Subcutaneous abdominal adipose tissue (tissue), 5 donors: Measurements from ENCODE around the gene MAPK8IP3.

Experiments used
- H3K27ac ChIP-seq: one replicate; pipeline ENCODE4 v1.7.0; 2013; ENCODE audit warnings: low read depth, mild to moderate bottlenecking, inconsistent platforms, low read length, moderate library complexity
- H3K27me3 ChIP-seq, 5 donors: one replicate each; pipeline ENCODE4 v1.7.0; 2013; ENCODE audit warnings: low read length in 5 of 5, inconsistent platforms in 1 of 5; ENCODE audit not compliant: control insufficient read depth in 5 of 5, insufficient read depth in 4 of 5
- H3K36me3 ChIP-seq, 5 donors: one replicate each; pipeline ENCODE4 v1.7.0; 2013; ENCODE audit warnings: low read length in 5 of 5; ENCODE audit not compliant: control insufficient read depth in 5 of 5, insufficient read depth in 5 of 5
- H3K4me1 ChIP-seq, 5 donors: one replicate each; pipeline ENCODE4 v1.7.0; 2013; ENCODE audit warnings: low read length in 5 of 5, mild to moderate bottlenecking in 3 of 5, moderate library complexity in 1 of 5; ENCODE audit not compliant: control insufficient read depth in 5 of 5, insufficient read depth in 5 of 5
- H3K4me3 ChIP-seq, 5 donors: one replicate each; pipeline ENCODE4 v1.7.0; 2013; ENCODE audit warnings: low read length in 5 of 5, low read depth in 1 of 5
- H3K9ac ChIP-seq, 5 donors: one replicate each; pipeline ENCODE4 v1.7.0; 2013; ENCODE audit warnings: low read length in 5 of 5, mild to moderate bottlenecking in 4 of 5, moderate library complexity in 3 of 5
- H3K9me3 ChIP-seq, 5 donors: one replicate each; pipeline ENCODE4 v1.7.0; 2013; ENCODE audit warnings: low read length in 5 of 5; ENCODE audit not compliant: control insufficient read depth in 5 of 5
- donor health status: healthy.
- donor health status: healthy.
- donor health status: healthy.
- donor health status: healthy.
- donor health status: healthy.

MAPK8IP3 gene

DNA sequence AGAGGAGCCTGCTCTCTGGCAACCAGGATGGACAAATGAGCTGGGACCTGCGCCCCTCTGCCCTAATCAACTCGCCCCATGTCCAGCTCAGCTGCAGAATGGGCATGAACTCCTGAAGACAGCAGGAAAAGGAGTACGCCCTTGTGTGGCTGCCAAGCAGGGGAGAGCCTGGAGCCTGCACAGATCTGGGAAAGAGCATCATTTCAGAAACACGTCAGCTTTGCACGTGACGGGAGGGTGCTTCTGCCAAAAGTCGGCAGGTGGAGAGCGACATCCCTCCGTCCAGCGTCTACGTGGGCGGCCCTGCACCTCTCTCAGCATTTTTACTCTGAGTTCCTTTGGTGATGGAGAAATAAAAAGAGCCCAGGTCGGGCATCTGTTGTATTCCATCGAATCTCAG lies 46.9 kb downstream of the MAPK8IP3 start:
- Histone ChIP-seq H3K9ac (no peak overlapping the region), H3K27me3 (no peaks in the 10 kb centered on the region), H3K4me3 (no peak overlapping the region), H3K36me3 (peaks cover 0 to 78% (median 66%) of the 10 kb centered on the region in 5 donors), H3K27ac (no peak overlapping the region), H3K9me3 (no peaks in the 10 kb centered on the region), H3K4me1 (no peaks in the 10 kb centered on the region)

DNA sequence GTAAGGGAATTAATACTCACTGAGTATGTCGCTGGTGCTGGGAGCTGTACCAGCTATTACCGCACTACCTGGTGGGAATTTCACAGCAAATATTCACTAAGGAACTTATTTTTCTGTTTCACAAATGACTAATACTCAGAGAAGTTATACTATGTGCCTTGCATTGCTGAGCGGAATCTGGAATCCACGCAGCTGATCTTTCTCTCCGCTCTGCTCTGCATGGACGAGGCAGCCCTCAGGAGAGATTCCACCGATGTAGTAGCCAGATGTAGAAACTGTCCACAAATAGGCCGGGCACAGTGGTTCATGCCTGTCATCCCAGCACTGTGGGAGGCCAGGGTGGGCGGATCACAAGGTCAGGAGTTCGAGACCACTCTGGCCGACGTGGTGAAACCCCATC lies 48.2 kb downstream of the MAPK8IP3 start:
- Histone ChIP-seq H3K36me3 (peaks cover 0 to 78% (median 59%) of the 10 kb centered on the region in 5 donors), H3K4me3 (no peak overlapping the region), H3K27ac (no peak overlapping the region), H3K4me1 (no peaks in the 10 kb centered on the region), H3K9ac (no peak overlapping the region), H3K9me3 (no peaks in the 10 kb centered on the region), H3K27me3 (no peaks in the 10 kb centered on the region)

DNA sequence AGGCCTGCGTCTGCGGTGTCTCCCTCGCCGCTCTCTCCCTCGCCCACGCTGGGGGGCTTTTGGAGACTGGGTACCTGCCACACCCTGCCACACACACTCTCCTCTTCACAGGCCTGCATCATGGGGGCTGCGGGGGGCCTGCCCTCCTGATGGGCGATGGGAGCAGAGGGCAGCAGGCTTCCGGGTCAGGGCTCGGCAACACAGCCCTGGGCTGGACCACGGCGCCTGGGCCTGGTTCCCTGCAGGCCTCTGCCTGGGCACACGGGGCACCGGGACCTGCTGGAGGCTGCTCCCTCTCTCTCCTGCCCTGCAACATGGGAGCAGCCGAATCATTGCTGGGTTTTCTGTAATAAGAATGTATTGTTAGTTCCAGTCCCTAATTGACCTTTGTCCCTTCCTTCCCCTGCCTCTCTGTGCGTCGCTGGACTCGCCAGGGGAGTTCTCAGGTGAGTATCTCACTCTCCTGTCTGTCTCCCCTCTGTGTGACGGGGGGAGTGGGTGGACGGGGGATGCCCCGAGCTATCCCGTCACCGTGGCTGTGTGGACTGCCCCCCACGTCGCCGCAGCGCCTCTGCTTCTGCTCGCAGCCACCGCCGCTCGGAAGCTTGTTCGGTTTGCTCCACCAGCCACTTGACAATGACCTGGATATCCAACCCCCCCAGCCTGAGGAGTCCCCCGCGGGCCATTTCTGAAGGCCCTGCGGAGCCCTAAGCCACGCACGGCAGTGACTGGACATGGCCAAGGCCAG lies 51.9 kb downstream of the MAPK8IP3 start:
- Histone ChIP-seq H3K27me3 (no peaks in the 10 kb centered on the region), H3K9me3 (no peaks in the 10 kb centered on the region), H3K9ac (no peak overlapping the region), H3K4me1 (no peaks in the 10 kb centered on the region), H3K4me3 (no peak overlapping the region), H3K36me3 (peaks cover 0 to 85% (median 63%) of the 10 kb centered on the region in 5 donors), H3K27ac (no peak overlapping the region)

DNA sequence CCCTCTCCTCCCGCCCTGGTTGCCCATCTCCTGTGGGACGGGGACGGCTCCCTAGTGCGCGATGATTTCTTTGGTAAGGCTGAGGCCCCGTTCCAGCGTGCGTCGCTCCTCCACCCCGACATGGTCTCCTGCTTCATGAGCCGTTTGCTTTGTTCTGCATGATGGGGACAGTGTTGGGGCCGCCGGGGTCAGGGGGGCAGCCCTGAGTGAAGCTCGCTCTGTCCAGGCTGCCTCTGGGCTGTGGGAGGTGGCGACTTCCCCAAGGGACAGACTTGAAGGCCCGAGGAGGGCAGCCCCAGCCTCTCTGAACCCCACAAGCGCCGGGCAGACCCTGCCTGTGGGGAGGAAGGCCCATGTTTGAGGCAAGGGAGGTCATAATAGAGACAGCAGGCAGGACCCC lies 52.9 kb downstream of the MAPK8IP3 start:
- Histone ChIP-seq H3K4me1 (no peaks in the 10 kb centered on the region), H3K9ac (no peak overlapping the region), H3K36me3 (peaks cover 0 to 89% (median 67%) of the 10 kb centered on the region in 5 donors), H3K9me3 (no peaks in the 10 kb centered on the region), H3K27ac (no peak overlapping the region), H3K27me3 (no peaks in the 10 kb centered on the region), H3K4me3 (no peak overlapping the region)

DNA sequence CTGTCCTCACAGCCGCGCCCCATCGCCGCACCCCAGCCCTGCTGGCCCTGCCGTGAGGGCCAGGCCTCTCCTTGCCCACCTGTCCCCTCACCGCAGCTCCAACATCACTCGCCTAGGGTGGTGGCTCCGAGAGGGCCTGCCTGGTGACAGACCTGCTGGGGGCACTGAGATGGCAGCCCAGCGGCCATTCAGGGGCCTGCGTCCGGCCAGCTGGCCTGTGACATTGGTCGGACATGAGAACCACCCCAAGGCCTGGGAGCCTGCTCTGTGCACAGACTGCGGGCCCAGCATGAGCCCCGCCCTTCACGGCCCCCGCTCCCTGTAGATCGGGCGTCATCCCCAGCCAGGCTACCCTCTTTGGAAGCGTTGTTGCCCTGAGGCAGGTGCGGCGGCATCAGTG lies 53.5 kb downstream of the MAPK8IP3 start:
- no peaks in the 10 kb centered on the region for H3K4me1 ChIP-seq
- H3K9ac ChIP-seq = no peak overlapping the region
- no peak overlapping the region for H3K4me3 ChIP-seq
- no peaks in the 10 kb centered on the region for H3K9me3 ChIP-seq
- no peak overlapping the region for H3K27ac ChIP-seq
- H3K36me3 ChIP-seq = peaks cover 0 to 89% (median 69%) of the 10 kb centered on the region in 5 donors
- H3K27me3 ChIP-seq = no peaks in the 10 kb centered on the region

DNA sequence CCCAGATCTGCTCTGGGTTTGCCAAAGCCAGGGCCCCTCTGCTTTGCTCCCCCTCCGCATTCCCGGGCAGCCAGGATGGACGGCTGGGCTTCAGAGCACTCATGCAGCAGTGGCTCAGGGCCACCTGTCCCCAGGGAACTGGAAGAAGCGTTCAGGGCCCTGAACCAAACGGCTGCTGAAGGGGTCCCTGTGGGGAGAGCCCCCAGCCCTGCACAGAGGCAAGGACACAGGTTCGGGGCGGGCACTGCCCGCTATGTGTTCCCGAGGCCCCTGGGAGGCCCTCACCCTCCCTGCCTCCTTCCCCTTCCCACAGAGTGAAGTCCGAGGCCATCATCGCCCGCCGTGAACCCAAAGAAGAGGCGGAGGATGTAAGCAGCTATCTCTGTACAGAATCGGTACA lies 54.9 kb downstream of the MAPK8IP3 start:
- Histone ChIP-seq H3K27me3 (no peaks in the 10 kb centered on the region), H3K4me1 (no peaks in the 10 kb centered on the region), H3K9ac (no peak overlapping the region), H3K27ac (no peak overlapping the region), H3K36me3 (peaks cover 0 to 90% (median 78%) of the 10 kb centered on the region in 5 donors), H3K9me3 (no peaks in the 10 kb centered on the region), H3K4me3 (no peak overlapping the region)

DNA sequence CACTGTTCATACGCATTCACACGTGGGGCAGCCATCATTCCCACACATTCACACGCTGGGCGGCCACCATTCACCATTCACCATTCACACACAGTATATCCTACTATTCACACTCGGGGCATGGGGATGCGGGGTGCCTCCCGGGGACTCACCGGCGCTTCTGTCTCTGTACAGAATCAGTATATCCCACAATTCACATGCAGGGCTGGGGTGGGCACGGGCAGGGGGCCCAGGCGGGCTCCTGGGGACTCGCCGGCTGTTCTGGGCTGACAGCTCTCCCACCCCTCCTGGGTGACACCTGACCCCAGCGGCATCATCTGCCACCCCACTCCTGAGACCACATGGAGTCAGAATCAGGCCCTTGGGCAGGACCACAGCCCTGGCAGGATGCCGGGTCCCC lies 55.8 kb downstream of the MAPK8IP3 start:
- Histone ChIP-seq H3K4me1 (no peaks in the 10 kb centered on the region), H3K36me3 (peaks cover 0 to 94% (median 83%) of the 10 kb centered on the region in 5 donors), H3K9me3 (no peaks in the 10 kb centered on the region), H3K9ac (no peak overlapping the region), H3K27ac (no peak overlapping the region), H3K27me3 (no peaks in the 10 kb centered on the region), H3K4me3 (no peak overlapping the region)

DNA sequence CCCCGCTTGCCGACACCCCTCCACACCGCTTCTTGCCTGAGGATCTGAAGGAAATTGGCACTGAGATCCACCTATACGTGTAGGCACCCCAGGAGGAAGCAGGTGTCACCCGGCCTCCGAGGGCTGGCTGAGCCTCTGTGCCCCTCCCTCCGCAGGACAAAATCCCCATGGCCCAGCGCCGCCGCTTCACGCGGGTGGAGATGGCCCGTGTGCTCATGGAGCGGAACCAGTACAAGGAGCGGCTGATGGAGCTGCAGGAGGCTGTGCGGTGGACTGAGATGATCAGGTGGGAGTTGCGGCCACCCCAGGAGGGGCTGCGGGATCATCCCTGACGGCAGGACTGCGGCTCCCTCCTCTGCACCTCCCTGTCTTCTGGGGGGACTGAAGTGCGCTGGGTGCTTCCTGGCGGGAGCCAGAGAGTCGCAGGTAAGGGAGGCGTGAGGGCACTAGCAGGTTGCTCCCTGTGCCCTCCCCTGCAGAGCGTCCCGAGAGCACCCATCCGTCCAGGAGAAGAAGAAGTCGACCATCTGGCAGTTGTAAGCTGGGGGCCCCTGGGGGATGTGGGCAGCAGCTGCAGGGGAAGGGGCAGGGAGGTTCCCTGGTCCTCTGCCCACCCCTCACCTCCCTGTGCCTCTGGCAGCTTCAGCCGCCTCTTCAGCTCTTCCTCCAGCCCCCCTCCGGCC lies 56.3 kb downstream of the MAPK8IP3 start:
- Histone ChIP-seq H3K4me3 (no peak overlapping the region), H3K27me3 (no peaks in the 10 kb centered on the region), H3K9ac (no peak overlapping the region), H3K27ac (no peak overlapping the region), H3K36me3 (peaks cover 0 to 97% (median 87%) of the 10 kb centered on the region in 5 donors), H3K9me3 (no peaks in the 10 kb centered on the region), H3K4me1 (no peaks in the 10 kb centered on the region)

DNA sequence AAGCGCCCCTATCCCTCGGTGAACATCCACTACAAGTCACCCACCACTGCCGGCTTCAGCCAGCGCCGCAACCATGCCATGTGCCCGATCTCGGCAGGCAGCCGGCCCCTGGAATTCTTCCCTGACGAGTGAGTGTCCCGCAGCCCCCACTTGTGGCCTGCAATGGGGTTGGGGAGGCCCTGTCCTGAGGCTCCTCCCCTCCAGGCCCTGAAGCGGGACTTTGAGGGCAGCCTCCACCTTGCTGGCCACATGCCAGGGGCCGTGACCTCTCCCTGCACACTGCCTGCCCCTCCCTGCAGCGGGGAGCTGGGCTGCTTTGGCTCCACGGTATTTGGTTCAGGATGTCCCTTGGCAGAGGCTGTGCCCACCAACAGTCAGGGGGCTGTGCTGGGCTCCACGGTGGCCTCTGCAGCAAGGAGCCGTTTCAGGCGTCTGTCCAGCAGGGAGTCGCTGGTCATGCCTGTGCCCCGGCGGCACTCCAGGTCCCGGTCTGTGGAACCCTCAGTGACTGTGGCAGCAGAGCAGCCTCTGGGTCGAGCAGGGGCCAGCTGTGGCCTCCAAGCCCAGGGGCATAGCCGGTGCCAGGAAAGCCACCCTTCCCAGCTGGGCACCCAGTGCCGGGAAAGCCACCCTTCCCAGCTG lies 57.0 kb downstream of the MAPK8IP3 start:
- Histone ChIP-seq H3K9me3 (no peaks in the 10 kb centered on the region), H3K4me1 (no peaks in the 10 kb centered on the region), H3K4me3 (no peak overlapping the region), H3K9ac (no peak overlapping the region), H3K27ac (no peak overlapping the region), H3K36me3 (peaks cover 0 to 97% (median 87%) of the 10 kb centered on the region in 5 donors), H3K27me3 (no peaks in the 10 kb centered on the region)
